Stomach (tissue), 9 donors: ENCODE data around the gene CENPP. TPM values are rescaled to one million over a fixed set of nuclear protein-coding genes. Genes with fewer than 3 reads are reported as not detected.

Experiments used
- DNase-seq, 2 donors: peaks; one replicate each; pipeline versions ENCODE4 v3.0.0 to v3.0.0-alpha.2; 2013 to 2019
- H3K27ac ChIP-seq, 5 donors: fragments of 200-600 bp in 4 of 5; sonication (generic) in 4 of 5; one replicate each; pipeline ENCODE4 v1.5.1; 2013 to 2019; ENCODE audit warnings: mild to moderate bottlenecking in 1 of 5, moderate library complexity in 1 of 5
- H3K27me3 ChIP-seq, 3 donors: fragments of 200-600 bp; sonication (generic); one replicate each; pipeline ENCODE4 v1.5.1; 2017 to 2019; ENCODE audit warnings: mixed run types in 1 of 3
- H3K36me3 ChIP-seq, 4 donors: fragments of 200-600 bp; sonication (generic); 1 replicate in 3 of 4; 2 replicates in 1 of 4; pipeline ENCODE4 v1.5.1; 2016 to 2019
- H3K4me1 ChIP-seq, 4 donors: fragments of 200-600 bp; sonication (generic); one replicate each; pipeline ENCODE4 v1.5.1; 2016 to 2019
- H3K4me3 ChIP-seq, 4 donors: fragments of 200-600 bp; sonication (generic) in 3 of 4; one replicate each; pipeline ENCODE4 v1.5.1; 2016 to 2019; ENCODE audit warnings: mild to moderate bottlenecking in 1 of 4
- H3K9me3 ChIP-seq, 4 donors: fragments of 200-600 bp; sonication (generic); one replicate each; pipeline ENCODE4 v1.5.1; 2016 to 2019
- CTCF ChIP-seq, 7 experiments: fragments of 450-650 bp in 4 of 7; fragments of 200-600 bp in 3 of 7; sonication (generic) in 3 of 7; IDR thresholded peaks; one replicate each; pipeline ENCODE4 v1.5.1; 2016 to 2019; ENCODE audit warnings: antibody characterized with exemption in 7 of 7, control low read depth in 2 of 7, mild to moderate bottlenecking in 1 of 7
- EP300 ChIP-seq: sonication (generic); formaldehyde crosslinking; IDR thresholded peaks from one replicate; pipeline ENCODE4 v1.6.1; 2017; ENCODE audit warnings: antibody characterized with exemption
- POLR2A ChIP-seq, 4 donors: fragments of 450-650 bp; IDR thresholded peaks; one replicate each; pipeline ENCODE4 v1.6.1; 2016; ENCODE audit warnings: antibody characterized with exemption in 4 of 4, control low read depth in 2 of 4, mild to moderate bottlenecking in 1 of 4, moderate library complexity in 1 of 4
- POLR2AphosphoS5 ChIP-seq, 3 donors: sonication (generic); formaldehyde crosslinking; IDR thresholded peaks; one replicate each; pipeline ENCODE4 v1.6.1; 2016; ENCODE audit warnings: antibody characterized with exemption in 3 of 3
- WGBS, 5 donors: extraction: QIAGEN DNeasy Blood & Tissue Kit in 3 of 5; methylation state at CpG; one replicate each; pipeline versions ENCODE4 v1.1.5 to v1.1.7; 2013 to 2018; 5-methylcytosine and 5-hydroxymethylcytosine counted together
- intact Hi-C: fragments of 100-400 bp; cut with DNase I; formaldehyde crosslinking; loops from one replicate; pipeline ENCODE4 v1.15.1; 2023; ENCODE audit warnings: low total_unique reads
- polyA plus RNA-seq, 3 donors: library from polyadenylated mRNA; stranded (reverse); fragments of 200-250 nt; gene quantifications; one replicate each; pipeline ENCODE4 v1.2.3, GENCODE V29; 2013
- total RNA-seq, 5 donors: library from RNA; depleted of rRNA; stranded (reverse); fragments of >200 nt; gene quantifications; one replicate each; pipeline versions ENCODE4 v1.1.0 to v1.2.3, GENCODE V29; 2014 to 2016
- donor health status: healthy with polysubstance abuse.
- donor health status: Bipolar disorder and iron deficiency.
- donor health status: healthy.

The CENPP gene
- total and polyA plus RNA-seq, 8 donors = 1.3 to 37.9 (median 3.2) TPM

- no peak for TF ChIP-seq POLR2A (IDR thresholded peaks at IDR 0.05)
- TF ChIP-seq CTCF (IDR thresholded peaks at IDR 0.05) = no peak
- TF ChIP-seq EP300 = no peak
- TF ChIP-seq POLR2AphosphoS5 (IDR thresholded peaks at IDR 0.05) = no peak
- Histone ChIP-seq H3K4me1 (no peaks in the 10 kb centered on the region), H3K36me3 (no peaks in the 10 kb centered on the region), H3K9me3 (no peaks in the 10 kb centered on the region), H3K27me3 (no peaks in the 10 kb centered on the region), H3K27ac (no peak overlapping the region), H3K4me3 (no peak overlapping the region)
- WGBS, 5 donors = 97 to 99% (median 98%) methylated on average over 2 of the region's 2 CpGs
- intact Hi-C loops = no loop called here
- no peak for DNase-seq
These were observed 54.9 kb downstream of the CENPP start for GRCh38 chr9:92380603-92381002.

GRCh38 chr9:92381775-92382174 is 56.0 kb downstream of the CENPP start:
- Histone ChIP-seq H3K27ac (no peak overlapping the region), H3K9me3 (no peaks in the 10 kb centered on the region), H3K27me3 (no peaks in the 10 kb centered on the region), H3K4me3 (no peak overlapping the region), H3K4me1 (no peaks in the 10 kb centered on the region), H3K36me3 (no peaks in the 10 kb centered on the region)
- 87 to 93% (median 91%) methylated on average over 2 of the region's 2 CpGs for WGBS, 5 donors
- intact Hi-C loops = no loop called here
- TF ChIP-seq EP300 (no peak), POLR2A (IDR thresholded peaks at IDR 0.05) (no peak), POLR2AphosphoS5 (IDR thresholded peaks at IDR 0.05) (no peak), CTCF (IDR thresholded peaks at IDR 0.05) (no peak)
- DNase-seq = no peak

- 68 to 78% (median 72%) methylated on average over 1 of the region's 1 CpG for WGBS, 5 donors
- no peak overlapping the region for H3K27ac ChIP-seq
These were observed 58.6 kb downstream of the CENPP start for GRCh38 chr9:92384375-92384774.

GRCh38 chr9:92385001-92385400 is 59.2 kb downstream of the CENPP start:
- H3K27me3 ChIP-seq = no peaks in the 10 kb centered on the region
- peak in 1 of 2 donors; percentile 52 for DNase-seq
- WGBS, 5 donors = 67 to 90% (median 79%) methylated on average over 3 of the region's 3 CpGs
- intact Hi-C loops = no loop called here
- peak overlapping the region in 1 of 5 donors; percentile 7 for H3K27ac ChIP-seq
- TF ChIP-seq POLR2AphosphoS5 (IDR thresholded peaks at IDR 0.05) = no peak
- TF ChIP-seq EP300 = no peak
- no peak for TF ChIP-seq CTCF (IDR thresholded peaks at IDR 0.05)
- H3K4me1 ChIP-seq = no peaks in the 10 kb centered on the region
- no peaks in the 10 kb centered on the region for H3K9me3 ChIP-seq
- no peaks in the 10 kb centered on the region for H3K36me3 ChIP-seq
- H3K4me3 ChIP-seq = no peak overlapping the region

More at GRCh38 chr9:92384375-92384774, 58.6 kb downstream of the CENPP start:
- H3K4me3 ChIP-seq = no peak overlapping the region
- intact Hi-C loops = no loop called here
- H3K9me3 ChIP-seq = no peaks in the 10 kb centered on the region
- no peaks in the 10 kb centered on the region for H3K4me1 ChIP-seq
- no peaks in the 10 kb centered on the region for H3K27me3 ChIP-seq
- DNase-seq = no peak
- H3K36me3 ChIP-seq = no peaks in the 10 kb centered on the region
- TF ChIP-seq POLR2A (IDR thresholded peaks at IDR 0.05) = no peak
- no peak for TF ChIP-seq CTCF (IDR thresholded peaks at IDR 0.05)
- no peak for TF ChIP-seq EP300
